ENCODE data around the gene SHANK3.

- TF ChIP-seq CTCF (conservative IDR thresholded peaks at IDR 0.05; ENCODE audit: low read length) (no peak), EZH2phosphoT487 (IDR thresholded peaks at IDR 0.05; ENCODE audit: borderline replicate concordance, low read depth, low read length) (no peak)
These were observed 27.9 kb downstream of the SHANK3 start for GRCh38 chr22:50700387-50701075.

Measured in OCI-LY7 (cell line).